WTC11 (cell line): ENCODE results near the gene SDK2.

Experiments
- ATF3 ChIP-seq: sonication (generic); formaldehyde crosslinking; conservative IDR thresholded peaks from 2 replicates; pipeline ENCODE4 v1.8.1; 2022; ENCODE audit warnings: mild to moderate bottlenecking, missing genetic modification reagents
- ELF4 ChIP-seq: sonication (generic); formaldehyde crosslinking; IDR thresholded peaks from 2 replicates; pipeline ENCODE4 v1.8.1; 2022; ENCODE audit warnings: low read depth, mild to moderate bottlenecking, moderate library complexity, missing genetic modification reagents
- ETV6 ChIP-seq: sonication (generic); formaldehyde crosslinking; IDR thresholded peaks from 2 replicates; pipeline ENCODE4 v1.8.1; 2022; ENCODE audit warnings: mild to moderate bottlenecking, missing genetic modification reagents
- JUN ChIP-seq: sonication (generic); formaldehyde crosslinking; IDR thresholded peaks from 2 replicates; pipeline ENCODE4 v1.8.0; 2023; ENCODE audit warnings: mild to moderate bottlenecking, missing genetic modification reagents
- NR2C2 ChIP-seq: sonication (generic); formaldehyde crosslinking; IDR thresholded peaks from 2 replicates; pipeline ENCODE4 v1.8.0; 2022; ENCODE audit warnings: mild to moderate bottlenecking, missing genetic modification reagents
- SP1 ChIP-seq: sonication (generic); formaldehyde crosslinking; conservative IDR thresholded peaks from 2 replicates; pipeline ENCODE4 v1.8.1; 2022; ENCODE audit warnings: missing genetic modification reagents
- ZNF121 ChIP-seq: sonication (generic); formaldehyde crosslinking; IDR thresholded peaks from 2 replicates; pipeline ENCODE4 v1.8.0; 2023; ENCODE audit warnings: missing genetic modification reagents
- ZNF263 ChIP-seq: sonication (generic); formaldehyde crosslinking; IDR thresholded peaks from 2 replicates; pipeline ENCODE4 v1.8.1; 2022; ENCODE audit warnings: low read depth, mild to moderate bottlenecking, moderate library complexity, missing genetic modification reagents
- TF ChIP-seq, protein P1 (sequence below): fragments of 200-600 bp; IDR thresholded peaks from 2 replicates; pipeline ENCODE4 v1.8.0; 2022; ENCODE audit warnings: antibody characterized with exemption
- TF ChIP-seq, protein P2 (sequence below): sonication (generic); formaldehyde crosslinking; IDR thresholded peaks from 2 replicates; pipeline ENCODE4 v1.8.0; 2022; ENCODE audit warnings: mild to moderate bottlenecking, missing genetic modification reagents
- TF ChIP-seq, protein P3 (sequence below): sonication (generic); formaldehyde crosslinking; IDR thresholded peaks from 2 replicates; pipeline ENCODE4 v1.8.0; 2022; ENCODE audit warnings: mild to moderate bottlenecking, missing genetic modification reagents

DNA sequence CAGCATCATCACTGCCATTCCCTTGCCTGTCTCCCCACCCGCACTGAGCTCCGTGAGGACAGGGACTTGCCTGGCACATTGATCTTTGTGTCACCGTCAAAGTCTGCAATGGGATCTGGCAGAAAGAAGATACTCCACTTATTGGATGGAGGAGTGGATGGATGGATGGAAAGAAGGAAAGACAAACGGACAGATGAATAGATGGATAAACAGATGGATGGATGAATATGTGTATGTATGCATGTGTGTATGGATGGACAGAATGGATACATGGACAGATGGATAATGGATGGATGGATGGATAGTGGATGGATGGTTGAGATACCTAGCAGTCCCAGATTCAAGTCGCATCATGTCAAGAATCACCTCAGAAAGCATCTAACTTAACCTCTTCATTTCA is 99.9 kb downstream of the SDK2 start:
- TF ChIP-seq ZNF263 (CRISPR knock-in tag) (no peak), NR2C2 (CRISPR knock-in tag) (no peak), JUN (CRISPR knock-in tag) (no peak), ETV6 (no peak), ELF4 (CRISPR knock-in tag) (no peak), ATF3 (CRISPR knock-in tag) (no peak), SP1 (CRISPR knock-in tag) (no peak), ZNF121 (CRISPR knock-in tag) (no peak)
- TF ChIP-seq, protein P1, sequence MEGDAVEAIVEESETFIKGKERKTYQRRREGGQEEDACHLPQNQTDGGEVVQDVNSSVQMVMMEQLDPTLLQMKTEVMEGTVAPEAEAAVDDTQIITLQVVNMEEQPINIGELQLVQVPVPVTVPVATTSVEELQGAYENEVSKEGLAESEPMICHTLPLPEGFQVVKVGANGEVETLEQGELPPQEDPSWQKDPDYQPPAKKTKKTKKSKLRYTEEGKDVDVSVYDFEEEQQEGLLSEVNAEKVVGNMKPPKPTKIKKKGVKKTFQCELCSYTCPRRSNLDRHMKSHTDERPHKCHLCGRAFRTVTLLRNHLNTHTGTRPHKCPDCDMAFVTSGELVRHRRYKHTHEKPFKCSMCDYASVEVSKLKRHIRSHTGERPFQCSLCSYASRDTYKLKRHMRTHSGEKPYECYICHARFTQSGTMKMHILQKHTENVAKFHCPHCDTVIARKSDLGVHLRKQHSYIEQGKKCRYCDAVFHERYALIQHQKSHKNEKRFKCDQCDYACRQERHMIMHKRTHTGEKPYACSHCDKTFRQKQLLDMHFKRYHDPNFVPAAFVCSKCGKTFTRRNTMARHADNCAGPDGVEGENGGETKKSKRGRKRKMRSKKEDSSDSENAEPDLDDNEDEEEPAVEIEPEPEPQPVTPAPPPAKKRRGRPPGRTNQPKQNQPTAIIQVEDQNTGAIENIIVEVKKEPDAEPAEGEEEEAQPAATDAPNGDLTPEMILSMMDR, result no peak
- TF ChIP-seq, protein P2, sequence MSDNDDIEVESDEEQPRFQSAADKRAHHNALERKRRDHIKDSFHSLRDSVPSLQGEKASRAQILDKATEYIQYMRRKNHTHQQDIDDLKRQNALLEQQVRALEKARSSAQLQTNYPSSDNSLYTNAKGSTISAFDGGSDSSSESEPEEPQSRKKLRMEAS (CRISPR knock-in tag), result no peak
- TF ChIP-seq, protein P3, sequence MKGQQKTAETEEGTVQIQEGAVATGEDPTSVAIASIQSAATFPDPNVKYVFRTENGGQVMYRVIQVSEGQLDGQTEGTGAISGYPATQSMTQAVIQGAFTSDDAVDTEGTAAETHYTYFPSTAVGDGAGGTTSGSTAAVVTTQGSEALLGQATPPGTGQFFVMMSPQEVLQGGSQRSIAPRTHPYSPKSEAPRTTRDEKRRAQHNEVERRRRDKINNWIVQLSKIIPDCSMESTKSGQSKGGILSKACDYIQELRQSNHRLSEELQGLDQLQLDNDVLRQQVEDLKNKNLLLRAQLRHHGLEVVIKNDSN (CRISPR knock-in tag), result no peak
